GM18520 (cell line): ENCODE results near the gene AAMDC.

ENCODE experiments used
- ATAC-seq: cut with Tn5 transposase; IDR thresholded peaks from one replicate; pipeline ENCODE4 v1.9.1; 2021; ENCODE audit not compliant: unreplicated experiment

The AAMDC gene

DNA sequence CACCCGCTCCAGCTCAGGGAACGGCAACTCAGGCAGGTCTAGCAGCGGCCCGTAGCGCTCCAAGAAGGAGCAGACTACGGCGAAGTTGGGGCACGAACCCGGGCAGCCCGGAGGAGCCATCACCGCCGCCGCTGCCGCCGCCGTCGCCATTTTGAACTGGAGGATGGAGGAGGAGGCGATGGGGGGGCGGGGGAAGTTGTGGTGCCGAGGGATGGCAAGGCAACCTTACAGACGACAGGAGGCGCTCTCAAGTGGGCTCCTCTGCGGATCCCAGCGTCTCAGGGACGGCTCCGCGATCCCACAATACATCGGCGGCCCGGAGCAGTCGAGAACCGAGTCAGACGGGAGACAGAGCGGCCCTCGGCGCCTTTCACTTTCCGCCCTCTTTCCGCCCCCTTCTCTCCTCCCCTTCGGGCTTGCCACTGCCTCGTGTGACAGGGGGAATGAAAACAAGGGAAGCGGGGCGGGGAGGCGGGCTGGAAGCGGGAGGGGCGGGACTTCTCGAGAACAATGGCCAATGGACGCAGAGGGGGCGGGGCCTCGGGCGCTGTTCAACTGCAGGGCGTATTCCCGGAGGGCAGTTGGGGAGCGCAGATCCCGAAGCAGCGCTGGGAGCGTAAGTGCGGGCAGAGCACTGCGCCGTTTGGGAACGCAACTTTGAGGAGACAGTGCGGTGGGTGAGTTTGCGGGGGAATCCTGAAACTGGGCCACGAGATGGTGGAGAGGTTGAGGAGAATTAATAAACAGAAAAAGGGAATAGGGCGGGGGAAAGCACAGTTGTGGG is at the start of gene AAMDC, which contains the start of gene RSF1:
Gene AAMDC (plus strand): TSS at position 580 of the 784 bp plus-strand sequence. CDS start 21,353 bp downstream, outside the sequence.
Gene RSF1 (minus strand): TSS at position 158 of the 784 bp plus-strand sequence. CDS start 8 bp downstream, at position 150.
- peak; percentile 79 for ATAC-seq

DNA sequence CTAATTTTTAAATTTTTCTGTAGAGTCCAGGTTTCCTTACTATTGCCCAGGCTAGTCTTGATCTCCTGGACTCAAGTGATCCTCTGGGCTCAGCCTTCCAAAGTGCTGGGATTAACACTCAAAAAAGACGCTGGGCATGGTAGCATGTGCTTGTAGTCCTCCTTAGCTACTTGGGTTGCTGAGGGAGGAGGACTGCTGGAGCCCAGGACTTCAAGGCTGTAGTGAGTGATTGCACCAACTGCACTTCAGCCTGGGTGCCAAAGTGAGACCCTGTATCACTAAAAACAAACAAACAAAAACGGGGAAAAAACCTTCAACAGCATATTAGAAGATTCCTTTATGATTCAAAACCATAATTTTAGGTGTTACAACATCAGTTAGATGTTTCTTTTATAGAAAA is 45.0 kb upstream of the AAMDC start:
- no peak for ATAC-seq

DNA sequence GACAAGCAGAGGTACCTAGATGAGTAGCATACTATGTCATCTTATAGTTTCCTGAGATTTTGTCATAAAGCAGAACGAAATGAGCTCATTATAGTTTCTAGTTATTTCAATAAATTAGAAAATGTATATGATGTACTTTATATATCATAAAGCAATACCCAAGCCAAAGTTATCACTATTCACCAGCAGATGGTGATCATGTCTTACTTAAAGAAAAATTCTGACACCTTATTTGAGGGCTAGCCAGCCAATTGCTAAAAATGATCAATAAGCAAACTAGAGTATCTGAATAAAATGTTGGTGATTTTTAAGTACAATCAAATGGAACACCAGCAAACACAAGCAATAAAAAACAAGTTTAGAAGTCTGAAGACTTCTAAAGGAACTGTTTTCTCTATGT is 44.5 kb upstream of the AAMDC start:
- ATAC-seq = no peak

DNA sequence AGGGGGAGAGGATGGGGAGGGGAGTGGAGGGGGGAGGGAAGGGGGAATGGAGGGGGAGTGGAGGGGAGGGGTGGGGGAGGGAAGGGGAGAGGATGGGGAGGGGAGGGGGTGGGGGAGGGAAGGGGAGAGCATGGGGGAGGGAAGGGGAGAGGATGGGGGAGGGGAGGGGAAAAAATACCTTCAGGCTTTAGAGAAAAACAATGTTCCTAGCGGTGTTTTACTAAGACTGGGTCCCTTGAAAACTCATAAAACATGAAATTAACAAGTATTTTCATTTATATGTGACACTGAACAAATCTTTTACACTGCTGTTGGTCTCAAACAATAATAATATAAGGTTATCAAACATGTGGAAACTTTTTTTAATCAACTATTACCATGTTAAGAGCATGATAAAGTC is 42.8 kb upstream of the AAMDC start:
- no peak for ATAC-seq

DNA sequence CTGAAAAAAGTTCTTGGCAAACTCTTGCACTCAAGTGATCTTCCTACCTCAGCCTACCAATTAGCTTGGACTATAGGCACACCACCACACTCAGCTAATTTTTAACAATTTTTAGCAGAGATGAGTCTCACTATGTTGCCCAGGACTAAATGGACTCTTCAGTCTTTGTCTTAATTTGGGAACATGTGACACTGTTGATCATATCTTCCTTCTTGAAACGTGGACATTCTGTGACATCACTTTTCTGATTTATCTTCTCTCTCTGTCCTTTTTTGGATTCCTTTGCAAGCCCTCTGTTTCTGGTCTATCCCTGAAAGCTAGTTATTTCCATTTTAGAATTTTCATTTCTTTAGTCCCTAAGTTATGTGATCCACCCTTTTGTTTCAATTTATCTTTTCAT is 42.4 kb upstream of the AAMDC start:
- ATAC-seq = no peak

DNA sequence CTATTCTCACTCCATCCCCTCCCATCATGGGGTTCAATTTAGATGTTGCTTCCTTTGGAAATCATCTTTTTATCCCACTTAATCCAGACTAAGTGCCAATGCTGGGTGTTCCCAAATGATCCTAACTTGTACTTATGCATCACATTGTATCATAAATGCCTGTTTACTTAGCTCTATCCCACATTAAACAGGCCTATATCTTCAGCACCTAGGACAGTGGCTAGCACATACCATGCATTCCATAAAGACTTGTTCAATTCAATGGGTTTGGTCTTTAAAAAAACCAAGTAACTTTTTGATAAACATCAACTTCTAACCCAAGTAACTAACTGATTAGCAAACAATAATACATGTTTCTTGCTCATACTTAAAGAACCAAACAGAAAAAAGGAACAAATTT is 41.0 kb upstream of the AAMDC start:
- no peak for ATAC-seq

DNA sequence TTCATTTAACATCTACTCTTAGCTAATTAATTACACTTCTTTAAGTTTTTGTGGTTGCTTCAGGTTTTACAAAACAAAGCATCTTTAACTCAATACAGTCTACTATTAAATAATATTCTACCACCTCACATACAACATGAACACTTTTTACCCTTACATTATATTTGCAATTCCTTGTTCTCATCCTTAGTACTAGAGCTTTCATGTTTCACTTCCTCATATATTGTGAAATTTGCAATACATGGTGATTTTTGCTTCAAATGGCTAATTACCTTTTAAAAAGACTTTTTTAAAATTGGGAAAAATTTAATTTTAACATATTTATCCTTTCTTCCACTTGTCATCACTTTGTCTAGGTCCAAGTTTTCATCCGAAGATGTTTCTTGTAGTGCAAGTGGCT is 37.9 kb upstream of the AAMDC start:
- no peak for ATAC-seq

DNA sequence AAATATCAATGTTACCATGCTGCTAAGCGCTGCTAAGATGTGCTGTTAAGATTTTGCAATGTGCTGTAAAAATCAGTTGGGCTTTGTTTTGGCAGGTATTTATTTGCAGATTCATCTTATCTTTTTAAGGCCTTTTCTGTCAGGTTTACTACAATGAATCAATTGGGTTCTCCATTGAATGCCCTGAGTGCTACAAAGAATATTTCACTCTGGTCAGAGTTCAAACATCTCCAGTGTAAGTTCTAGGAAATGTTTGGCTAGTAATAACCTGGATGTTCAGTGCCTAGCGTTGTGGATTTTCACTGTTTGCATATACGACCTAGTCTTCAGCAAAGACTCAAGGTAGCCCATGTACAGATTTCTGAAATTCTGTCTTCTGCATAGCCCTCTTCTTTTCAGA is 36.4 kb upstream of the AAMDC start:
- ATAC-seq = no peak

DNA sequence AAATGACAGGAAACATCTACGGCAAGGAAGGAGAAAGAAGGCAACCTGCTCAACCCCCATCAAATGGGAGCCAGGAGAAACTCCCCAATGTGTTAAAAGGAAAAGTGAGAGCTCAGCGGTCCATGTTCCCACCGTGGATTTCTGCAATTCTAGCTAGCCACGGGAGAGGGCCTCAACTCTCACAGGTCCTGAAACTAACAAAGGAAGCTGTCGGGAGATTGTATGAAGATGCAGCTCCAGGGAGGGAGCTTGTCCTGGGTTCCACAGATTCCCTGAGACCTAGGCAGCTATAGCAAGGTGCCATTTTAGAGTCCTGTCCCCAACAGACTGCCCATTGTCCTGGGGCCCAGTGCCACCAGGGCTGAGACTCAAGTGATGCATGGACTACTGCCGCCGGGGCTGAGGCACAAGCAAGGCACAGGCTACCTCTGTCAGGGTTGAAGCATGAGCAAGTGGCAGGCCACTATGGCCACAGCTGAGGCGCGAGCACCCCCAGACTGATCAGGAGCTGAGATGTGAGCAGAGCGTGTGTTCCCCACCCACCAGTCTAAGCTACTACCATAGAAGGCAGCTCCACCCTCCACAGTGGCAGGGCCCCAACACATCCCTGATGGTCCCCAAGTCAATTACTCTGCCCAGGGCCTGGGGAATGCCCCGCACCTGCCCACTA is 31.7 kb upstream of the AAMDC start:
- no peak for ATAC-seq

DNA sequence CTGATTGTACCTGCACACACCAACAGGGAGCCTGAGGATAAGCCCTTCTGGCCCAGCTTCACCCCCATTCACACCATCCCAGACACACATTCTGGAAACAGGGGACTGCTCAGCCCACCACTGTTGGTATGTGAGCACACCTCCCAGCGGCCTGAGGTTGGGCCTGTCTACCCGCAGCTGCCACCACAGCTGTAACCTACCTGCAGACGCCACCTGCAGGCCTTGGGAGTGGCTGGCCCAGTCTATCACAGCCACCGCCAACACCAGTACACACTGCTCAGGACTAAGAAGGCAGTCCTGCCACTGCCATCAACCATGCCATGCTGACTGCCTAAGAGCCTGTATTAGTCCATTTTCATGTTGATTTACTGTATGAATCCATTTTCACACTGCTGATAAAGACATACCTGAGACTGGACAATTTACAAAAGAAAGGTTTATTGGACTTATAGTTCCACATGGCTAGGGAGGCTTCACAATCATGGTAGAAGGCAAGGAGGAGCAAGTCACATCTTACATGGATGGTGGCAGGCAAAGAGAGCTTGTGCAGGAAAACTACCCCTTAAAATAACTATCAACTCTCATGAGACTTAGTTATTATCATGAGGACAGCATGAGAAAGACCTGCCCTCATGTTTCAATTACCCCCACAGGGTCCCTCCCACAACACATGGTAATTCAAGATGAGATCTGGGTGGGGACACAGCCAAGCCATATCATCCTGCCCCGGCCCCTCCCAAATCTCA is 31.0 kb upstream of the AAMDC start:
- no peak for ATAC-seq

DNA sequence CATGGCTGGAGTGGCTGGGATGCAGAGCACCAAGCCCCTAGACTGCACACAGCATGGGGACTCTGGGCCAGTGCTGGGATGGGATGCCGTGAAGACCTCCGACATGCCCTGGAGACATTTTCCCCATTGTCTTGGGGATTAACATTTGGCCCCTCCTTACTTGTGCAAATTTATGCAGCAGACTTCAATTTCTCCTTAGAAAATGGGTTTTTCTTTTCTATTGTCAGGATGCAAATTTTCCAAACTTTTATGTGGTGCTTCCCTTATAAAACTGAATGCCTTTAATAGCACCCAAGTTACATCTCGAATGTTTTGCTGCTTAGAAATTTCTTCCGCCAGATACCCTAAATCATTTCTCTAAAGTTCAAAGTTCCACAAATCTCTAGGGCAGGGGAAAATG is 29.6 kb upstream of the AAMDC start:
- no peak for ATAC-seq

DNA sequence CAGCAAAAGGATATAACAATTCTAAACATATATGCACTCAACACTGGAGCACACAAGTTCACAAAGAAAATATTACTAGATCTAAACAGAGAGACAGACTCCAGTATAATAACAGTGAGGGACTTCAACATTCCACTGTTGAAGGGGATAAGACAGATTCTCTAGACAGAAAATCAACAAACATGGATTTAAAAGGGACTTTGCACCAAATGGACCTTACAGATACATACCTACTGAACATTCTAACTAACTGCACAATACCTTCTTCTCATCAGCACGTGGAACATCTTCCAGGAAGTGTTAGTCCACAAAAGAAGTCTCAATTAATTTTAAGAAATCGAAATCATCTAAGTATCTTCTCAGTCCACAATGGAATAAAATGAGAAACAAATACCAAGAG is 27.0 kb upstream of the AAMDC start:
- ATAC-seq = no peak

DNA sequence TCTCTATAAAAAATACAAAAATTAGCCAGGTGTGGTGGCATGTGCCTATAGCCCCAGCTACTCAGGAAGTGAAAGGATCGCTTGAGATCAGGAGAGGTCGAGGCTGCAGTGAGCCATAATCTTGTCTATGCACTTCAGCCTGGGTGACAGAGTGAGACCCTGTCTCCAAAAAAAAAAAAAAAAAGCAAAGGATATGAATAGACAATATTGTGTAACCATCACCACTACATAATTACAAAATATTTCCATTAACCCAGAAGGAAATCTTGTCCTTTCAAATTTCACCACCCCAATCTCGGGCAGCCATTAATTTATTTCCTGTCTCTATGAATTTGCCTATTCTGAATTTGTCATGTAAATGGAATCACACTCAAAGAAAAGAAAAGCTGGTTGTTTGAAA is 21.6 kb upstream of the AAMDC start:
- no peak for ATAC-seq

DNA sequence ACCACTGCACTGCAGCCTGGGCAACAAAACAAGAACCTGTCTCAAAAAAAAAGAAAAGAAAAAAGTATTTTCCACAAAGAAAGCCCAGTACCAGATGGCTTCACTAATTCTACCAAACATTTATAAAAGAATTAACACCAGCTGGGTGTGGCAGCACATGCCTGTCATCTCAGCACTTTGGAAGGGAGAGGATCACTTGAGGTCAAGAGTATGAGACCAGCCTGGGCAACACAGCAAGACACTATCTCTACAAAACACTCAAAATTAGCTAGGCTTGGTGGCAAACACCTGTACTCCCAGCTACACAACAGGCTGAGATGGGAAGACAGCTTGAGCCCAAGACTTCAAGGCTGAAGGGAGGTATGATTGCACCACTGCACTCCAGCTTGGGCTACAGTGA is 20.5 kb upstream of the AAMDC start:
- ATAC-seq = no peak

DNA sequence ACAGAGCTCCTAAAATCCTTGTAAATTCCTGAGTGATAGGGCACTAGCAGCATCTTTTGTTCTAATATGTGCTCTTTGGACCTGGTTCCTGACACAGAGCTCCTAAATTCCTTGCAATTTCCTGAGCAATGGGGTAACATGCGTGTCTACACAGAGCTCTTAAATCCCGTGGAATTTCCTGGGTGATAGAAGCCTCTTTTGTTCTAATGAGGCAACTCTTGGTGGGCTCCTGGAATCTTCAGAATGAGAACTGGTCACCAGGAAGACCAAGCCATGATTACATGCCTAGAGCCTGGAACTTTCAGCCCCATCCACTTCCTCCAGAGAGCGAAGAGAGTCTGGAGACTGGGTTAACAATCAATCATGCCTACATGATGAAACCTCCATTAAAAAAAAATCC is 19.5 kb upstream of the AAMDC start:
- no peak for ATAC-seq

DNA sequence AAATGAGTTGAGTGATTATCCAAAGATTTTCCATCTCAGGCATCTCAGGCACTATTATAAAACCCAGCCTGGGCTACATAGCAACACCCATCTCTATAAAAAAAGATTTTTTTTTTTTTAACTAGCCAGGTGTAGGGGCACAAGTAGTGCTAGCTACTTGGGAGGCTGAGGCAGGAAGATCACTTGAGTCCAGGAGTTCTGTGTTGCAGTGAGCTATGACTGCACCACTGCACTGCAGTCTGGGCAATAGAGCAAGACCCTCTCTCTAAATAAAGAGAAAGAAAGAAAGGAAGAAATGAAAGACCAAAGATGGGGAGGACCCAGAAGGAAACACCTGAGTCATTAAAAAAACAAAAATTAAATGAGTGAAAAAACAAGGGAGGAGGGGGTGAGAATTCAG is 14.5 kb upstream of the AAMDC start:
- no peak for ATAC-seq

DNA sequence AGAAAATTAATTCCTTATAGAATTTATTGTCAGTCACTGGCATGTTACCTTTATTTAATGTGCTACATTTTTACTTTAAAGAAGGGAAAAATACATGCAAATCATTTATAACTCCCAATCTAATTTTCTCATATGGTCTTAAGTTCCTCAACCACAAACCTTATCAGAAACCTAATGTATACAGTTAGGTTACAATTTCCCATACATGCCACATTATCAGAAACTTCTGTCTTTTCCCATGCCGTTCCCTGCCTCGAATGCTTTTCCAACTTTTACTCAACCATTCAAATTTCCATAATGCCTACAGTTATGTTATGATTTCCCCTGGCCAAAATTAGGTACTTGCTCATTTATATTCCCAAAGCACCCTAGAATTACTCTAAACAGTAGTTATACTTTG is 14.0 kb upstream of the AAMDC start:
- no peak for ATAC-seq

DNA sequence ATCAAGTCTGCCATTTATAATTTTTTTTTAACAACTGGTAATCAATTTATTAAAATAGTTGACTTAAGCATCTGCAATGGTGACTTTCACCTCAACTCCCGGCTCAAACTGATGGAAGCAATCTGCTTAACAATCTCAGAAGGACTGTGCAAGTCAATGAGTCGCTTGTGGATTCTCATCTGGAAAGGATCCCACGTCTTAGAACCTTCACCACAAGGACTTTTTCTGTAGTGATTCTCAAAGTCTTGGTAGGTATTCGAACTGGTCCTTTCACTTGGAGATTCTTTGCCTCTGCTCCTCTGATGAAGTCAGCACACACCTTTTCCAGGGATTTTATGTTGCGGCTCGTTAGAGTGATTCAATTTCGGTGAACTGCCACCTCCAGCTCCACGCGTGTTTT is 7.7 kb upstream of the AAMDC start:
- no peak for ATAC-seq

DNA sequence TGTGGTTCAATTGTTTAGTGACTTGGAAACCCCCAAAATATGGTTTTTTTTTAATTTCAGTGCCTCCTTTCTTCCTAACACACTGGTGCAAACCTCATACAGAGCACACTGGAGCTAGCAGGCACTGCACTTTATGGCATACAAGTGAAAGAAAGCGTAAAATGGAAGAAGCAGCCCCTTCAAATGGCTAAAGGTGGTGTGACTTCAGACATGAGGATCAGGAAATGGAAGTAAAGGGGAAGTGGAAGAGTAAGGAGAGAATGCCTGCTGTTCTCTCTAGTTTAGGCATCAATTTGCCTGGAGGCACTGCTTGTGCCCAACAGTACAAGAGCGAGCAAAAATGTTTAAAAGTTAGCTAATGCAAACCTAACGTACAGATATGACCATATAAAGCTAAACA is 6.1 kb upstream of the AAMDC start:
- ATAC-seq = no peak

DNA sequence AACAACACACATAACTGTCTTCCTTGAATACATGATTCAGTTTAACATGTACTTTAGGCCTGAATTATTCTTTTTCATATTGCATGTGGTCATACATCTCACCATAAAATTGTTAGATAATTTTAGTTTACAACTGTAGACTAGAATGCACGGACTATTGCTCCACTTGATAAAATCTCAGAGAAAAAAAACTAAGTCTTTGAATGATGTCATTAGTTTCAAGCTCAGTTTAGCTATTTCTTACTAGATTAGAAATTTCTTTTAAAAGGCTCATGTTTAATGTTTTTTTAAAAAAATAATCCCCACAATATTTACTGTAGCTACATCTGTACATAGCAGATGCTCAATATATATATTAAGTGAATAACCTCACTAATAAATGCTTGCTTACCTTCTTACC is 5.5 kb upstream of the AAMDC start:
- ATAC-seq = no peak

DNA sequence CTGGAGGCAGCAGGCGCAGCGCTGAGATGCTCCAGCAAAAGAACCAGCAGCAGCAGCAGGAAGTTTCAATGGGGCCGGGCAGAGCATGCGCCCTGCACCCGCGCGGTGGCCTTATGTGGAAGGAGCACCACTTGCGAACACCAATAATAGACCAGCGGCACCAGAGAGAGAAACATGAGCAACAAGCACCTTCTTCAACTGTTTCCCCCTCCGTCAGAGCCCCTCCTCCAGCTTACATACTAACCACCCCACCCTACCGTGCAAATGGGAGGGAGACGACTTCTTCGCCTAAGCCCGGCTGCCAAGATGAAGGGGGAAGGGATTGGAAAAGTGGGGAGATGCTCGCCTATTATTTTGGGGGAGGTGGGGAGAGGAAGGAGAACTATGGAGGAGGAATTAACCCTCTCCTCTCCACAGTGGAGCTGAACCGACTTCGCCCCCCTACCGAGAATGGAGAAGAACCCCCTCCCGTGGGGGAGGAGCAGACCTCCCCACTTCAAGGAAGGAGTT is 1.5 kb upstream of the AAMDC start:
- ATAC-seq = peak; percentile 44
